Nephron progenitor cell (in vitro differentiated cells): Measurements from ENCODE around the gene RCAN2.

ENCODE experiments used
- DNase-seq: peaks from one replicate; pipeline ENCODE4 v3.0.0; 2021
- H3K27ac Mint-ChIP-seq: 2 replicates; pipeline ENCODE4 v1.8.0; 2021; ENCODE audit warnings: mild to moderate bottlenecking, moderate library complexity, mixed read lengths
- H3K27me3 Mint-ChIP-seq: 2 replicates; pipeline ENCODE4 v1.8.0; 2021; ENCODE audit warnings: mild to moderate bottlenecking, low read depth, mixed read lengths; ENCODE audit not compliant: poor library complexity
- H3K36me3 Mint-ChIP-seq: 2 replicates; pipeline ENCODE4 v1.8.0; 2021; ENCODE audit warnings: low read depth, mixed read lengths
- H3K4me1 Mint-ChIP-seq: 2 replicates; pipeline ENCODE4 v1.8.0; 2021; ENCODE audit warnings: mixed read lengths
- H3K4me3 Mint-ChIP-seq: 2 replicates; pipeline ENCODE4 v1.8.0; 2021; ENCODE audit warnings: mild to moderate bottlenecking, moderate library complexity, mixed read lengths
- H3K9me3 Mint-ChIP-seq: 2 replicates; pipeline ENCODE4 v1.8.0; 2021; ENCODE audit warnings: mild to moderate bottlenecking, moderate library complexity, mixed read lengths
- CTCF ChIP-seq: fragments of 200-600 bp; sonication (generic); IDR thresholded peaks from 2 replicates; pipeline ENCODE4 v1.5.0; 2021; ENCODE audit warnings: antibody characterized with exemption

The RCAN2 gene

GRCh38 chr6:46357591-46357990, 133.7 kb downstream of the RCAN2 start:
- Mint-ChIP-seq H3K27me3 (no peaks in the 10 kb centered on the region), H3K27ac (no peak overlapping the region), H3K9me3 (no peaks in the 10 kb centered on the region)

GRCh38 chr6:46356543-46356942, 134.7 kb downstream of the RCAN2 start:
- no peak for DNase-seq
- no peaks in the 10 kb centered on the region for H3K36me3 Mint-ChIP-seq
- no peak overlapping the region for H3K27ac Mint-ChIP-seq
- H3K9me3 Mint-ChIP-seq, result no peaks in the 10 kb centered on the region
- peaks cover 6% of the 10 kb centered on the region for H3K4me1 Mint-ChIP-seq
- TF ChIP-seq CTCF, result no peak
- H3K4me3 Mint-ChIP-seq, result no peak overlapping the region
- no peaks in the 10 kb centered on the region for H3K27me3 Mint-ChIP-seq

More at GRCh38 chr6:46357591-46357990, 133.7 kb downstream of the RCAN2 start:
- Mint-ChIP-seq H3K36me3 (no peaks in the 10 kb centered on the region), H3K4me1 (peaks cover 4% of the 10 kb centered on the region), H3K4me3 (no peak overlapping the region)
- no peak for DNase-seq
- TF ChIP-seq CTCF, result no peak

GRCh38 chr6:46353528-46353927, 137.7 kb downstream of the RCAN2 start:
- no peak for DNase-seq
- TF ChIP-seq CTCF, result no peak
- Mint-ChIP-seq H3K4me3 (no peak overlapping the region), H3K9me3 (no peaks in the 10 kb centered on the region), H3K27ac (no peak overlapping the region), H3K27me3 (no peaks in the 10 kb centered on the region), H3K4me1 (peaks cover 10% of the 10 kb centered on the region), H3K36me3 (no peaks in the 10 kb centered on the region)

- Mint-ChIP-seq H3K36me3 (no peaks in the 10 kb centered on the region), H3K4me1 (peaks cover 10% of the 10 kb centered on the region), H3K27me3 (no peaks in the 10 kb centered on the region), H3K9me3 (no peaks in the 10 kb centered on the region), H3K4me3 (no peak overlapping the region), H3K27ac (no peak overlapping the region)
- DNase-seq, result no peak
- TF ChIP-seq CTCF, result no peak
These were observed 138.5 kb downstream of the RCAN2 start for GRCh38 chr6:46352541-46353268.

- Mint-ChIP-seq H3K4me3 (no peak overlapping the region), H3K9me3 (no peaks in the 10 kb centered on the region), H3K27me3 (no peaks in the 10 kb centered on the region), H3K4me1 (peaks cover 10% of the 10 kb centered on the region), H3K36me3 (no peaks in the 10 kb centered on the region), H3K27ac (no peak overlapping the region)
- no peak for DNase-seq
- TF ChIP-seq CTCF, result no peak
These were observed 140.5 kb downstream of the RCAN2 start for GRCh38 chr6:46350714-46351113.

- no peaks in the 10 kb centered on the region for H3K36me3 Mint-ChIP-seq
- DNase-seq, result no peak
- H3K4me1 Mint-ChIP-seq, result peaks cover 7% of the 10 kb centered on the region
- H3K27me3 Mint-ChIP-seq, result no peaks in the 10 kb centered on the region
- H3K27ac Mint-ChIP-seq, result no peak overlapping the region
- no peak overlapping the region for H3K4me3 Mint-ChIP-seq
- no peaks in the 10 kb centered on the region for H3K9me3 Mint-ChIP-seq
- no peak for TF ChIP-seq CTCF
These were observed 143.6 kb downstream of the RCAN2 start for GRCh38 chr6:46347669-46348068.
